Left kidney (tissue), 2 donors: ENCODE data around the gene PPP2R5A. TPM values are rescaled to one million over a fixed set of nuclear protein-coding genes. Genes with fewer than 3 reads are reported as not detected.
"Not testable (repeated sequence)": the region's sequence is repeated elsewhere in the genome, so short reads cannot be mapped to it uniquely, and the experiment has no call there.

ENCODE experiments used
- DNase-seq: peaks from one replicate; pipeline ENCODE4 v3.0.0-alpha.2; 2013
- polyA plus RNA-seq: library from polyadenylated mRNA; unstranded; fragments of 120-200 nt; gene quantifications from one replicate; pipeline ENCODE4 v1.2.1, GENCODE V29; 2013; ENCODE audit not compliant: insufficient read length

PPP2R5A gene
- polyA plus RNA-seq, 1 donor, result 35.1 TPM

- no peak for DNase-seq
Observed at GRCh38 chr1:212354464-212354863, 69.3 kb downstream of the PPP2R5A start.

- DNase-seq, result no peak
Observed at GRCh38 chr1:212355230-212355969, 70.2 kb downstream of the PPP2R5A start.

GRCh38 chr1:212359794-212360479 lies 74.7 kb downstream of the PPP2R5A start:
- DNase-seq, result no peak

- no peak for DNase-seq
Observed at GRCh38 chr1:212364985-212365384, 79.8 kb downstream of the PPP2R5A start.

GRCh38 chr1:212366901-212367300 lies 81.7 kb downstream of the PPP2R5A start:
- no peak for DNase-seq

- no peak for DNase-seq
Observed at GRCh38 chr1:212367474-212368072, 82.4 kb downstream of the PPP2R5A start.

GRCh38 chr1:212368073-212368484 lies 82.9 kb downstream of the PPP2R5A start:
- DNase-seq, result peak; percentile 40

GRCh38 chr1:212375986-212376385 lies 90.8 kb downstream of the PPP2R5A start:
- no peak for DNase-seq

- DNase-seq, result no peak
Observed at GRCh38 chr1:212377644-212378043, 92.4 kb downstream of the PPP2R5A start.

GRCh38 chr1:212379366-212379765 lies 94.2 kb downstream of the PPP2R5A start:
- DNase-seq, result no peak

GRCh38 chr1:212381397-212382035 lies 96.3 kb downstream of the PPP2R5A start:
- DNase-seq, result no peak

GRCh38 chr1:212386029-212386428 lies 100.8 kb downstream of the PPP2R5A start:
- DNase-seq, result no peak

GRCh38 chr1:212388985-212389716 lies 103.9 kb downstream of the PPP2R5A start:
- no peak for DNase-seq

GRCh38 chr1:212395678-212396437 lies 110.6 kb downstream of the PPP2R5A start:
- DNase-seq, result not testable (repeated sequence)

GRCh38 chr1:212396638-212397037 lies 111.4 kb downstream of the PPP2R5A start:
- DNase-seq, result no peak

- no peak for DNase-seq
Observed at GRCh38 chr1:212397171-212397570, 112.0 kb downstream of the PPP2R5A start.

- no peak for DNase-seq
Observed at GRCh38 chr1:212401042-212401441, 115.8 kb downstream of the PPP2R5A start.

GRCh38 chr1:212401838-212402582 lies 116.8 kb downstream of the PPP2R5A start:
- DNase-seq, result no peak

GRCh38 chr1:212402666-212403321 lies 117.6 kb downstream of the PPP2R5A start:
- DNase-seq, result no peak
